Caki2 (cell line): ENCODE results near the gene ARL3. TPM values are rescaled to one million over a fixed set of nuclear protein-coding genes. Genes with fewer than 3 reads are reported as not detected.

Experiments
- DNase-seq: peaks from one replicate; pipeline ENCODE4 v3.0.0-alpha.2; 2015; ENCODE audit warnings: low read depth
- in situ Hi-C: cut with HindIII; loops from 2 replicates; pipeline ENCODE4 v1.10.0; 2016; ENCODE audit warnings: low sequenced_read_pairs, low pct_unique_long_range_greater_than_20kb, mixed read lengths
- total RNA-seq: library from RNA; depleted of rRNA; stranded (reverse); fragments of >200 nt; shearing (Covaris generic); gene quantifications from 2 replicates; pipeline ENCODE4 v1.2.3, GENCODE V29; 2014; ENCODE audit warnings: low replicate concordance

ARL3 gene
- total RNA-seq, 1 experiment from 2014 or later = 14.3 TPM

DNA sequence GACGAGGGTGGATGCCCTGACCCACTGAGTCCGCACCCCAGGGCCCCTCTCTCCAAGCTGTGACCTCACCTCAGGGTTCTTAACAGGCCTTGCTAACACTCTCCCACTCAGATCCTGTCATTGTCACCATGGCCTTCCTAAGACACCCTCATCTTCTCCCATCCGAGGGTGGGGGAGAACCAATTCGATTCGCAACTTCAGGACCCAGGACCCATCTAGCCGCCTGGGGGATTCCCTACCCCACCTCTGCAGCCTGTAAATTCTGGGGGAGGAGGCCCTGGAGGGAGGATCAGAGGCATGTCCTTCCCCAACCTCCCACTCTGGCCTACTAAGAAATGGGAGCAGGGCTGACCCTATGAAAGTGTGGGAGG lies 52.6 kb downstream of the ARL3 start:
- DNase-seq = no peak
- in situ Hi-C loops = no loop called here

GRCh38 chr10:102660888-102661657 lies 53.1 kb downstream of the ARL3 start:
- in situ Hi-C loops = no loop called here
- no peak for DNase-seq

DNA sequence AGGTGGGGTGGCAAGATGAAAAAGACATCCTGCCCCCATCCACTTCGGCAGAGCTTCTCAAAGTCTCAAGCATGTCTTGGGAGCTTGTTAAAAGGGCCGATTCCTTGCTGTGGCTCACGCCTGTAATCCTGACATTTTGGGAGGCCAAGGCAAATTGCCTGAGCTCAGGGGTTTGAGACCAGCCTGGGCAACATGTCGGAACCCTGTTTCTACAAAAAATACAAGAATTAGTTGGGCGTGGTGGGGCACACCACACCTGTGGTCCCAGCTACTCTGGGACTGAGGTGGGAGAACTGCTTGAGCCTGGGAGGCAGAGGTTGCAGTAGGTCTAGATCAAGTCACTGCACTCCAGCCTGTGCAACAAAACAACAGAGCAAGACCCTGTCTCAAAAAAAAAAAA lies 55.4 kb downstream of the ARL3 start:
- no peak for DNase-seq
- in situ Hi-C loops = no loop called here

DNA sequence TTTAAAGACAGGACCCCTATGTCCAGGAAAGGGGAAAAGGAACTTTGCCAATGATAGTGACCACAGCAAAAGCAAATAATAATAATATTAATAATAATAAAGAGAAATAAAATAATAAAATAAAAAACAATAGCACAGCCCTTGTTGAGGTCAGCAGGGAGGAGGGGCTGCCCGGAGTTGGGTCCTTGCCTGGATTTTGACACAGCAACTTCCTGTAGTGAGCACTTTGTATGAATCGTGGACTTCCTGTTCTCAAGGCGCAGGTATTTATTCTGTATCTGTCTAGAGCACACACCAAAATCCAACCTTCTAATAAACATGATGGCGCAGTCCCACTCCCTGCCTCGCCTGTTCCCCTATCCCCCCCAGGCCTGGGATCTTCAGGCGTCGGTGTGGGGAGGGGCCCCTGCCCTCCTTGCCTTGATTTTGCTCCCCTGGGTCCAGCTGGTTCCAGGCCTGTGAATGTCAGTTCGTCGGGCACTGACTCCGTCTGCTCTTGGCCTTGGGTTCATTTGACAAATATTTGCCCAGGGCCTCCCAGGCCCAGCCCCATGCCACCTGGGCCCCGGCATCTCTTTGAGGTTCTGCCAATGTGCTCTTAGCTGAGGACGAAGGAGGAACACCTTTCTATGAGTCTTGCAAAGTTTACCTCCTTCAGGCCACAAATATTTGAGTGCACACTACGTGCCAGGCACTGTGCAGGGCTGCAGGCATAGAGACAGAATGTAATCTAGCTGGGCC lies 56.0 kb downstream of the ARL3 start:
- no peak for DNase-seq
- in situ Hi-C loops = no loop called here

GRCh38 chr10:102657451-102657850 lies 56.7 kb downstream of the ARL3 start:
- in situ Hi-C loops = no loop called here
- no peak for DNase-seq

GRCh38 chr10:102656791-102657371 lies 57.3 kb downstream of the ARL3 start:
- in situ Hi-C loops = no loop called here
- DNase-seq = no peak

GRCh38 chr10:102656026-102656425 lies 58.2 kb downstream of the ARL3 start:
- DNase-seq = no peak
- in situ Hi-C loops = no loop called here

DNA sequence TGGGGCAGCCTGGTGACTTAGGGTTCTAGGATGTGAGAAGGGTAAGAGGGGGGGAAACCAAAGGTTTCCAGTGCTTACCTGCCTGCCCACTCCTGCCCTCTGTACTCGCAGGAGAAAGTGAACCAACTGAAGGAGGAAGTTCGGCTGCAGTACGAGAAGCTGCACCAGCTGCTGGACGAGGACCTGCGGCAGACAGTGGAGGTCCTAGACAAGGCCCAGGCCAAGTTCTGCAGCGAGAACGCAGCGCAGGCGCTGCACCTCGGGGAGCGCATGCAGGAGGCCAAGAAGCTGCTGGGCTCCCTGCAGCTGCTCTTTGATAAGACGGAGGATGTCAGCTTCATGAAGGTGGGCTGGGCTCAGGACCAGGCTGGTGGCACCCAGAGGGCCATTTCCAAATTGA lies 59.2 kb downstream of the ARL3 start:
- in situ Hi-C loops = no loop called here
- DNase-seq = no peak

DNA sequence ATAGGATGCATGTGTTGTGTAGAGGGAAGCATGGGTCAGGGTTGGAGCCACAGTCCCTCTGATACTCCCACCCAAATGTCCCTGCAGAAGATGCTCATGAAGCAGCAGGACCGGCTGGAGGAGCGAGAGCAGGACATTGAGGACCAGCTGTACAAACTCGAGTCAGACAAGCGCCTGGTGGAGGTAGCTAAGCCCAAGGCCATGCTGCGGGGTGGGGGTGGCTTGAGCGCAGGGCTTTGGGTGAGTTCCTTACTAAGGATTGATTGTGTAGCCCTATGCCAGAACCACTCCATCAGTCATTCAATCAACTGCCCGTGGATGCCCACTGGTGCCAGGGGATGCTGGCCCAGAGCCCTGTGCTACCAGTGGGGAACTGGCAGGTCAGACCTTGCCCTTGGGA lies 59.6 kb downstream of the ARL3 start:
- DNase-seq = no peak
- in situ Hi-C loops = no loop called here

- no peak for DNase-seq
These were observed 61.1 kb downstream of the ARL3 start for GRCh38 chr10:102653060-102653459.

GRCh38 chr10:102652170-102652916 lies 61.9 kb downstream of the ARL3 start:
- in situ Hi-C loops = no loop called here
- no peak for DNase-seq

More at GRCh38 chr10:102653060-102653459, 61.1 kb downstream of the ARL3 start:
- in situ Hi-C loops = no loop called here

- in situ Hi-C loops = no loop called here
- DNase-seq = no peak
These were observed 62.6 kb downstream of the ARL3 start for GRCh38 chr10:102651455-102652169.

GRCh38 chr10:102650655-102651454 lies 63.3 kb downstream of the ARL3 start:
- DNase-seq = no peak
- in situ Hi-C loops = no loop called here

DNA sequence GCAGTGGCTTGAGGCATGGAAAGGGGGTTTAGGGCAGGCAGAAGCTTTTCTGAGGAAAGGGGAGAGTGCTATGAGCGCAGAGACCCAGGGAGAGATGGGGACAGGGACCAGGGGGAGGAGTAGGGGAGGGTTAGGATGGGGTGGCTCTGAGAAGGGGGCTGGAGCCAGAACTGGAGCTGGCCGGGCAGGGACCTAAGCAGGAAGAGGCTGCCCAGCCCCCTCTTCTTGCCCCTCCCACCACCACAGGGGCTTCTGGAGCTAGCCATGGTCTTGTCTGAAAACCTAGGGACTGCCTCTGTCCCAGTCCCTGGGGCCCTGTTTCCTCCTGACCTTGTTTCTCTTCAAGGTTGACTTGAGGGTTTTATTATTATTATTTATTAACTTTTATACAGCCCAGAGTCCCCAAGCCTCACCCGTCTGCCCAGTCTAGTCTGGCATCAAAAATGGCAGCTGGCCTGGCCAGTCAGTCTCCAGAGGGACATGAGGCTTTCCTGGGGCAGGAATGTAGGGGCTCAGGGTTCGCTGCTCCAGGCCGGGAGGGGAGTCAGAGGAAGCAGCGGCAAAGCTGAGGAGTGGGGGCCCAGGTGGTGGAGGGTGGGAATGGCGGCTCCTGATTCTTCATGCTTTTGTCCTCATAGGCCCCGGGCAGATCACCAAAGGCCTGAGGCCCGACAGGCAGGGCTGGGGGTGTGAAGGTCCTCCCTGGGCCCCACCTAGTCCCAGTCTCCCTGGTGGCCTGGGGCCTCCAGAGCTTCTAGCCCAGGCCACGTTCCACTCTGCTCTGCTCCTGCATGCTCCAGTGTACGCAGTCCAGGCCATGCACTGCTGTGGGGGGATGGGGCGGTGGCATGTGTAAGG lies 64.2 kb downstream of the ARL3 start:
- DNase-seq = no peak
- in situ Hi-C loops = no loop called here

GRCh38 chr10:102648889-102649796 lies 65.1 kb downstream of the ARL3 start:
- DNase-seq = no peak
- in situ Hi-C loops = no loop called here
